Mesendoderm (in vitro differentiated cells): ENCODE results near the gene AQP2.

Experiments used
- DNase-seq: peaks from one replicate; pipeline ENCODE4 v3.0.0; 2013
- H2AK5ac ChIP-seq: 2 replicates; pipeline ENCODE4 v1.6.1; 2013; ENCODE audit warnings: low read length, inconsistent platforms
- H2BK120ac ChIP-seq: 2 replicates; pipeline ENCODE4 v1.6.1; 2013; ENCODE audit warnings: low read depth, mild to moderate bottlenecking, low read length, moderate library complexity, mixed read lengths
- H2BK15ac ChIP-seq: replicated peaks from 2 replicates; pipeline ENCODE4 v1.6.1; 2013; ENCODE audit warnings: low read depth, mild to moderate bottlenecking, moderate library complexity
- H2BK5ac ChIP-seq: 2 replicates; pipeline ENCODE4 v1.6.1; 2013; ENCODE audit warnings: low read length, inconsistent platforms
- H3K18ac ChIP-seq: 2 replicates; pipeline ENCODE4 v1.6.1; 2013; ENCODE audit warnings: mild to moderate bottlenecking, low read length, mixed read lengths
- H3K23ac ChIP-seq: one replicate; pipeline ENCODE4 v1.6.1; 2013; ENCODE audit warnings: low read length
- H3K27ac ChIP-seq: 2 replicates; pipeline ENCODE4 v1.5.1; 2013; ENCODE audit warnings: low read depth, mild to moderate bottlenecking, inconsistent platforms, low read length, moderate library complexity
- H3K27me3 ChIP-seq: 2 replicates; pipeline ENCODE4 v1.6.1; 2013; ENCODE audit warnings: low read length, control low read depth, mild to moderate bottlenecking, inconsistent platforms; ENCODE audit not compliant: insufficient read depth, poor library complexity
- H3K36me3 ChIP-seq: 2 replicates; pipeline ENCODE4 v1.6.1; 2013; ENCODE audit warnings: low read length, inconsistent platforms; ENCODE audit not compliant: control insufficient read depth, insufficient read depth
- H3K4ac ChIP-seq: one replicate; pipeline ENCODE4 v1.6.1; 2013; ENCODE audit warnings: low read depth, mild to moderate bottlenecking, low read length, moderate library complexity
- H3K4me1 ChIP-seq: 2 replicates; pipeline ENCODE4 v1.6.1; 2013; ENCODE audit warnings: low read depth, low read length, inconsistent platforms; ENCODE audit not compliant: control insufficient read depth
- H3K4me2 ChIP-seq: 2 replicates; pipeline ENCODE4 v1.6.1; 2013; ENCODE audit warnings: low read length
- H3K4me3 ChIP-seq: 2 replicates; pipeline ENCODE4 v1.5.1; 2013; ENCODE audit warnings: mild to moderate bottlenecking, low read length
- H3K56ac ChIP-seq: one replicate; pipeline ENCODE4 v1.6.1; 2013; ENCODE audit warnings: low read length
- H3K79me1 ChIP-seq: 2 replicates; pipeline ENCODE4 v1.6.1; 2013; ENCODE audit warnings: low read length, inconsistent platforms
- H3K79me2 ChIP-seq: 2 replicates; pipeline ENCODE4 v1.6.1; 2013; ENCODE audit warnings: mild to moderate bottlenecking, low read length; ENCODE audit not compliant: control insufficient read depth, insufficient read depth
- H3K9ac ChIP-seq: 2 replicates; pipeline ENCODE4 v1.6.1; 2013; ENCODE audit warnings: low read length, inconsistent platforms
- H4K5ac ChIP-seq: one replicate; pipeline ENCODE4 v1.6.1; 2013; ENCODE audit warnings: low read length
- H4K8ac ChIP-seq: one replicate; pipeline ENCODE4 v1.6.1; 2013; ENCODE audit warnings: low read depth, mild to moderate bottlenecking, control low read depth, low read length, moderate library complexity
- WGBS: extraction: QIAGEN DNeasy Blood & Tissue Kit; methylation state at CpG from one replicate; pipeline ENCODE4 v1.1.7; 2013; ENCODE audit warnings: low lambda C conversion rate, missing lambda C conversion rate; ENCODE audit not compliant: insufficient coverage; ENCODE audit errors: extremely low coverage; 5-methylcytosine and 5-hydroxymethylcytosine counted together

AQP2 gene

DNA sequence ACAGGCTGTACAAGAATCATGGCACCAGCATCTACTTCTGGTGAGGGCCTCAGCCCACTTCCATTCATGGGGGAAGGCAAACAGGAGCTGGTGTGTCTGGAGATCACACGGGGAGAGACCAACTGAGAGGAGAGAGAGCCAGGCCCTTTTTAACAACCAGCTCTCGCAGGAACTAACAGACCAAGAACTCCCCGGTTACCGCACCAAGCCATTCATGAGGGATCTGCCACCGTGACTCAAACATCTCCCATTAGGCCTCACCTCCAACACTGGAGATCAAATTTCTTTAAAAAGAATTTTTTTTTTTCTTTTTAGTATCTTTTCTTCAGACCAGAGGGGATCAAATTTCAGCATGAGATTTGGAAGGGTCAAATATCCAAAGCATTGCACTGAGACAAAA, 16.7 kb upstream of the AQP2 start:
- Histone ChIP-seq H3K36me3 (no peaks in the 10 kb centered on the region), H3K27ac (no peak overlapping the region), H2BK120ac (no peak overlapping the region), H3K79me1 (no peaks in the 10 kb centered on the region), H3K23ac (no peak overlapping the region), H3K18ac (no peak overlapping the region), H3K4me3 (no peak overlapping the region), H3K4me1 (no peaks in the 10 kb centered on the region), H3K4ac (no peak overlapping the region), H3K79me2 (no peaks in the 10 kb centered on the region), H2BK15ac (no peak overlapping the region), H3K56ac (no peak overlapping the region), H4K5ac (no peak overlapping the region), H3K9ac (no peak overlapping the region), H3K27me3 (no peaks in the 10 kb centered on the region), H4K8ac (no peak overlapping the region), H3K4me2 (no peak overlapping the region), H2BK5ac (no peak overlapping the region), H2AK5ac (no peak overlapping the region)
- no peak for DNase-seq
- no CpG with 5 or more reads among the region's 5 CpGs for WGBS

DNA sequence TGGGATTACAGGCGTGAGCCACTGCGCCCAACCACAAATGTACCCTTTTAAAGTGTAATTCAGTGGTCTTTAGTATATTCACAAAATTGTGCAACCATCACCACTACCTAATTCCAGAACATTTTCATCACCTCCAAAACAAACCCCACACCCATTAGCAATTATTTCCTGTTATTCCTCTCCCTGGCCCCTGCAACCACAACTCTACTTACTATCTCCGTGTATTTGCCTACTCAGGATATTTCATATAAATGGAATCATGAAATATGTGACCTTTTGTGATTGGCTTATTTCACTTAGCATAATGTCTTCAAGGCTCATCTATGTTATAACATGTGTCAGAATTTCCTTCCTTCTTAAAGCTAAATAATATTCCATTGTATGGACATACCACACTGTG, 16.0 kb upstream of the AQP2 start:
- no peak overlapping the region for H3K18ac ChIP-seq
- H3K4me2 ChIP-seq = no peak overlapping the region
- no peaks in the 10 kb centered on the region for H3K79me1 ChIP-seq
- H3K4me1 ChIP-seq = no peaks in the 10 kb centered on the region
- no CpG with 5 or more reads among the region's 3 CpGs for WGBS
- H3K23ac ChIP-seq = no peak overlapping the region
- DNase-seq = no peak
- H3K27me3 ChIP-seq = no peaks in the 10 kb centered on the region
- H2BK15ac ChIP-seq = no peak overlapping the region
- H2BK120ac ChIP-seq = no peak overlapping the region
- H3K56ac ChIP-seq = no peak overlapping the region
- no peak overlapping the region for H3K4ac ChIP-seq
- H4K5ac ChIP-seq = no peak overlapping the region
- no peaks in the 10 kb centered on the region for H3K79me2 ChIP-seq
- H3K27ac ChIP-seq = no peak overlapping the region
- no peak overlapping the region for H2AK5ac ChIP-seq
- no peaks in the 10 kb centered on the region for H3K36me3 ChIP-seq
- H3K4me3 ChIP-seq = no peak overlapping the region
- no peak overlapping the region for H3K9ac ChIP-seq
- H4K8ac ChIP-seq = no peak overlapping the region
- H2BK5ac ChIP-seq = no peak overlapping the region

DNA sequence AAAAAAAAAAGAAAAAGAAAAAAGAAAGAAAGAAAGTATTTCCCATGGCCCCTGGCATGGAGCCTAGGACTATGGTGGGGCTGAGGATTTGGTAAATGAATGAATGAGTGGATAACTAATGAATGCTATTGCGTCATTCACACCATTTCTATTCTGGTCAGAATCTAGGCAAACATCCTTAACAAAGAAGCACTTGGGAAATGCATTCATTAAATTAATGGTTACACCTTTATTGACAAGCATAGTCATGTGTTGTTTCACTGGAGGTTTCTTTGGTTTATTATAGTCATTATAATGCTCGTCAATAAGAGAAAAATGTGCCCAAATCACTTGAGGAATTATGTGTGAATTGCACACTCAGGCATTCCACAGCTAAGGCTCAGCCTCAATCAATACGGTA, 13.6 kb upstream of the AQP2 start:
- no peak overlapping the region for H2BK120ac ChIP-seq
- H3K79me2 ChIP-seq = no peaks in the 10 kb centered on the region
- H3K4me2 ChIP-seq = no peak overlapping the region
- no peak overlapping the region for H2BK15ac ChIP-seq
- no peak overlapping the region for H3K23ac ChIP-seq
- H3K27me3 ChIP-seq = no peaks in the 10 kb centered on the region
- no peak overlapping the region for H3K4me3 ChIP-seq
- WGBS = no CpG with 5 or more reads among the region's 3 CpGs
- no peak overlapping the region for H3K56ac ChIP-seq
- no peak overlapping the region for H3K4ac ChIP-seq
- H3K79me1 ChIP-seq = no peaks in the 10 kb centered on the region
- no peak overlapping the region for H4K8ac ChIP-seq
- no peak overlapping the region for H3K27ac ChIP-seq
- H3K4me1 ChIP-seq = no peaks in the 10 kb centered on the region
- no peak overlapping the region for H3K9ac ChIP-seq
- no peak overlapping the region for H3K18ac ChIP-seq
- DNase-seq = no peak
- H3K36me3 ChIP-seq = no peaks in the 10 kb centered on the region
- no peak overlapping the region for H2AK5ac ChIP-seq
- H4K5ac ChIP-seq = no peak overlapping the region
- no peak overlapping the region for H2BK5ac ChIP-seq

DNA sequence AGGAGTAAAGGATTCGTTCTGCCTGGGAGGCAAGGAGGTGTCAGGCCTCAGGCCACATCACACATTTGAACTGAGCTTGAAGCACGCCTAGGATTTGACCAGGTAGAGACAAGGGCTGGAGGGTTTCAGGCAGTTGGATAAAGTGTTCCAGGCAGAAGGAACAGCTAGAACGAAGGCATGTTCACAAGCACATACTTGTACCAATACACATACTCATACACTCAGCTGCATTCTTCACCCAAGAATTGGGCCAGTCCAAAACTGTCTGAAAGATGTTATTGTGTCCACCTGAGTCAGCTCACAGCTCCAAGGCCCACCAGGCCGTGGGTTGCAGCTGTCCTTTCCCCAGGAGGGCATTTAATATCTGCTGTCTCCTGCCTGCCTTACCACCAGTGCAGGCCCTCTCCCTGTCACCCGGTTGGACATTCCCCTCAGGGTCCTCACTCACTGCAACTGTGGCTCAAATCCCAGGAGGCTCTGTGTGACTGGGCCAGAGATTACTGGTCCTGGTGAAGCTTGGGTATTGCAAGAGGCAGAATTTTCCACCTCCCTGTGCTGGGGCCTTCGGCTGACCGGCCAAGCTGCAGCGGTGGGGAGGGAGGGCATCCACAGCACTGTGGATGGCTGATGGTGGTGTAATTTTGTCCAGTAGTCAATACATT, 12.8 kb upstream of the AQP2 start:
- no peak overlapping the region for H3K18ac ChIP-seq
- H3K27ac ChIP-seq = no peak overlapping the region
- H2BK120ac ChIP-seq = no peak overlapping the region
- H3K36me3 ChIP-seq = no peaks in the 10 kb centered on the region
- no peak overlapping the region for H4K8ac ChIP-seq
- H3K9ac ChIP-seq = no peak overlapping the region
- no peak for DNase-seq
- H3K23ac ChIP-seq = no peak overlapping the region
- no peak overlapping the region for H3K4ac ChIP-seq
- no peak overlapping the region for H3K4me3 ChIP-seq
- H2BK15ac ChIP-seq = no peak overlapping the region
- no peaks in the 10 kb centered on the region for H3K27me3 ChIP-seq
- no CpG with 5 or more reads among the region's 8 CpGs for WGBS
- no peak overlapping the region for H2AK5ac ChIP-seq
- H3K4me2 ChIP-seq = no peak overlapping the region
- no peaks in the 10 kb centered on the region for H3K79me2 ChIP-seq
- no peak overlapping the region for H2BK5ac ChIP-seq
- H3K79me1 ChIP-seq = no peaks in the 10 kb centered on the region
- H3K4me1 ChIP-seq = no peaks in the 10 kb centered on the region
- H3K56ac ChIP-seq = no peak overlapping the region
- no peak overlapping the region for H4K5ac ChIP-seq

DNA sequence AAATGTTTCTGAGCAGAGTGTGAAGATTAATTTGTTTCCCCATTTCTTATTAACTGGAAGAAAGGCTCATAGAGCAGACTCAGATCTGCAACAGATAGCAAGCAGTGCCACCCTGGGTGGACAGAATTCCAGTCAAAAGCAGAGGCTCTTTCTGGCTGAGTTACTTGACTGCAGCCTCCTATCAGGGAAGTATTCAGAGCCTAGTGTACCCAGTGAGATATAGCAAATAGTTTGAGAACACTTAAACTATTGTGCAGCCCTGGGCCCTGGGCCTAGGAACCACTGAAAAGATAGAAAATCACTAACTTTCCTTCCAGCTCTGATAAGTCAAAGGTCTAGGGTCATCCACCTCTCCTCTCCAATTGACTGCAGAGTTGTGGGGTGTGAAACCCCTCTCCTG, 11.2 kb upstream of the AQP2 start:
- Histone ChIP-seq H2BK15ac (no peak overlapping the region), H3K36me3 (no peaks in the 10 kb centered on the region), H4K5ac (no peak overlapping the region), H3K4me1 (no peaks in the 10 kb centered on the region), H3K9ac (no peak overlapping the region), H2BK5ac (no peak overlapping the region), H4K8ac (no peak overlapping the region), H3K79me1 (no peaks in the 10 kb centered on the region), H3K27me3 (no peaks in the 10 kb centered on the region), H3K4ac (no peak overlapping the region), H2BK120ac (no peak overlapping the region), H3K4me3 (no peak overlapping the region), H3K23ac (no peak overlapping the region), H3K4me2 (no peak overlapping the region), H2AK5ac (no peak overlapping the region), H3K79me2 (no peaks in the 10 kb centered on the region), H3K56ac (no peak overlapping the region), H3K18ac (no peak overlapping the region), H3K27ac (no peak overlapping the region)
- no peak for DNase-seq

DNA sequence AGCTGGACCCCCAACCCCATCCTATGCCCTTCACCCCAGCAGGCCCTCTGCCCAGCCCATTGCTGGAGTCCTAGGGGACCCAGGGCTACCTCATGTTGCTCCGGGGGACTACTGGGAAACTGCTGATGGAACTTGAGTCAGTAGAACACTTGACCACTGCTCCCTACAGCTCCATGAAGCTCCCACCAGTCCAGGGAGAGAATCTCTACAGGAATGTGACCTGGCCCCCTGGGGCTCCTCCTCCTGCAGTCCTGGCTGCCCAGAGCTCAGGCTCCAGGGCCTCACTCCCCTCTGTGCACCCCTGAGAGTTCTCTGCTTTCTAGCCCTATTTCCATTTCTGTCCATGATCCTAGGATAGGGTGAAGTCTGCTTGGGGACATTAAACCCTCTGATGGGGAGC, 10.8 kb upstream of the AQP2 start:
- Histone ChIP-seq H2BK120ac (no peak overlapping the region), H3K4me1 (no peaks in the 10 kb centered on the region), H2AK5ac (no peak overlapping the region), H3K4me3 (no peak overlapping the region), H3K9ac (no peak overlapping the region), H3K27me3 (no peaks in the 10 kb centered on the region), H2BK15ac (no peak overlapping the region), H3K27ac (no peak overlapping the region), H3K4ac (no peak overlapping the region), H3K79me2 (no peaks in the 10 kb centered on the region), H3K56ac (no peak overlapping the region), H2BK5ac (no peak overlapping the region), H3K79me1 (no peaks in the 10 kb centered on the region), H3K18ac (no peak overlapping the region), H3K36me3 (no peaks in the 10 kb centered on the region), H4K5ac (no peak overlapping the region), H3K4me2 (no peak overlapping the region), H4K8ac (no peak overlapping the region), H3K23ac (no peak overlapping the region)
- DNase-seq = no peak
- no CpG with 5 or more reads among the region's 1 CpG for WGBS
